GM19395 (cell line): ENCODE data around the gene ZCCHC24.
A peak's percentile ranks its signal among the peaks of the same experiment; 100 is the strongest.

Source experiments
- ATAC-seq: cut with Tn5 transposase; IDR thresholded peaks from one replicate; pipeline ENCODE4 v1.9.1; 2021; ENCODE audit warnings: mild to moderate bottlenecking, moderate library complexity; ENCODE audit not compliant: unreplicated experiment

Gene ZCCHC24

DNA sequence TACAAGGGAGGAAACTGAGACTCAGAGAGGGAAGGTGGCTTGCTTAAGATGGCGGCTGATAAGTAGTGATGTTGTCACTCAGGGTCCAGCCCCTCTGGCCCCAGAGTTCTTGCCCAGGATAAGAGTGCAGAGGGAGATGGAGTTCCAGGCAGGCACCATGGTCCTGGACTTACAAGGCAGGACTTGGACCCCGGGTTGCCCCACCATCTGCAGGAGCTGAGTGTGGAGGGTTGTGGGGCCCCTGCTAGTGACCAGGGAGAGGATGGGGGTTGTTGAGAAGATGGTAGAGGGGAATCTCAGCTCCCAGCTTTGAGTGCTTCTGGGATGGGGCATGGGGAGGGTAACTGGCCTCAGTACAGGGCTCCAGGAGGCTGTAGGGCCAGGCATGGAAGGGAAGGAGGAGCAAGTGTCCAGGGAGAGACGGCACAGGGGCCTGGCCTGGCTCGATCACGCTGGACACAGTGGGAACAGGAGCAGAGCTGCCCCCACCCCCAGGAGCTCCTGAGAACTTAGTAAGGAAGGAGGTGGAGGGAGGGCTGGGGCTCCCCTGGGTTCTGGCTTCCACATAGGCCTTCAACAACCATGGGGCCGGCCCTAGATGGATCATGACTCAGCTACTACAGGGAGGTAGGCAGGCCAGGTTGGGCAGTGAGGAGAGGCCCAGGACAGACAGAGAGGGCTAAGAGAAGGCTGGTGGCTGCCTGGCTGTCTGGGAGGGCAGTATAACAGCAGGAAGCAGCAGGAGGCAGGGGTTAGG is 69.9 kb downstream of the ZCCHC24 start:
- ATAC-seq: no peak

DNA sequence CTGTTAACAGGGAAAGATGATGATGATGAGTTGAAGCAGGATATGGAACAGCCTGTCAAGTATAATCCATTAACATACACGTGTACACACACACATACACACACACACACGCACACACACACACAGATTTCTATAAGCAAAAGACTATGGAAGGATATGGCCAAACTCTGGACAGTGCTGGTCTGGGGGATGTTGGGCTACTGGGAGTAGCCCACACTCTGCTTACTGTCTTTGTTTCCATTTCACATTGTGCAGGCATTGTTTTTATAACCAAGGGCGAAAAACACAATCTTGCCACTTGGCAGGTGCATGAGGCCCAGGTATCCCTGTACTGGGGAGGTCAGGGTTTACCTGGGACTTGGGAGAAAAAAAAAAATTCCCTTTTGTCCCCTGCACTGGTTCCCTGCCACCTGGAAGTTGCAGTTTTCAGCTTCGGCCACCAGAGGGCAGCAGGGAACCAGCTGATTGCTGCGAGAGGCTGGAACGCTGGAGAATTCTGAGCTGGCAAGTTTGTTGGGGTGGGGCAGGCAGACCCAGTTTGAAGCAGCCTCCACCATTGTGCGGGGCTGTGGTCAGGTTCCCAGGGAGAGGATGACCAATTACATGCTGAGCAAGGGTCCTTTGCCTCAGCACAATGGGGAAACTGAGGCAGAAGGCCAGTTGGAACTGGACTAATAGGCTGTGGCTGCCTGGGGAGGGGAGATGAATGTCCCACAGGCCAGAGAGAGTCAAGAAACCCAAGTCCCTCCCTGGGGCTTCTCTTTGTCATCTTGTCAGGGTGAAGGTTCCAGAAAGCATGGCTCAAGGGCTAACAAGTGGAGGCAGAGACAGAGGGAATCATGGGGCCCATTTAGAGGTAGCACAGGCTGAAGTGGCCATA is 70.9 kb downstream of the ZCCHC24 start:
- peak; percentile 66 for ATAC-seq

DNA sequence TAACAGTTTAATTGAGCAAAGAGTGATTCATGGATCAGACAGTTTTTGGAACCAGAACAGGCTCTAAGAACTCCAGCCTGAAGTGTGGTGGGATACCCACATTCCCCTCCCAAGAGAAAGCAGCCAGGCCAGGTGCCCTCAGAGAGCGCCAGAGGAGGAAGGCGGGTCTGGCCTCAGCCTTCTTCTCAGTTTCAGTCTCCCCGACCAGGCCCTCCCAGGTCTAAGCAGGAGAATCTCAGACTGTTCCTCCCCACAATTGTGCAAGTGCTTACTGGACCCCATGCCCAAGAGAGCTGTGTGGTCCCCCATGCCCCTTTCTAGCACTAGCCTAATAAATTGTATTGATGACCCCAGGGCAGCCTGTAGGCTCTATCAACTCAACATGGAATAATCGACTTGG is 72.6 kb downstream of the ZCCHC24 start:
- no peak for ATAC-seq

DNA sequence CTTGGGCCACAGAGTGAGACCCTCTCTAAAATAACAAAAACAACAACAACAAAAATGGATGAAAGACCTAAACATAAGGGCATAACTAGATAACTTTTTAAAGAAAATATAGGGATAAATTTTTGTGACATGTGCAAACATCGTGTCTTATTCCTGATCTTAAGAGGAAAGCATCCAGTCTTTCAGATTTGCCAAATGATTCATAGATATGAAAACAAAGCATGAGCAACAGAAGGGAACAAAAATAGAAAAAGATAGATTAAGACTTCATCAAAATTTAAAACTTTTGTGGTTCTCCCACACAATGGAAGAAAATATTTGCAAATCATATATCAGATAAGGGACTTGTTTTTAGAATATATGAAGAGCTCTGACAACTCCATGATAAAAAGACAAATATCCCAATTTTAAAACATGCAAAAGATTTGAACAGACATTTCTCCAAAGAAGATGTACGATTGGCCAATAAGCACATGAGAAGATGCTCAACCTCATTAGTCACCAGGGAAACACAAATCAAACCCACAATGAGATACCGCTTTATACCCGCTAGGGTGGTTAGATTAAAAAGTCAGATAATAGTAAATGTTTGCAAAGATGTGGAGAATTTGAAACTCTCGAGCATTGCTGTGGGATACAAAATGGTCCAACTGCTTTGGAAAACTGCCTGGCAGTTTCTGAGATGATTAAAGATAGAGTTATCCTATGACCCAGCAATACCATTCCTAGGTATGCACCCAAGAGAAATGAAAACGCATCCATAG is 77.8 kb downstream of the ZCCHC24 start:
- ATAC-seq: no peak

DNA sequence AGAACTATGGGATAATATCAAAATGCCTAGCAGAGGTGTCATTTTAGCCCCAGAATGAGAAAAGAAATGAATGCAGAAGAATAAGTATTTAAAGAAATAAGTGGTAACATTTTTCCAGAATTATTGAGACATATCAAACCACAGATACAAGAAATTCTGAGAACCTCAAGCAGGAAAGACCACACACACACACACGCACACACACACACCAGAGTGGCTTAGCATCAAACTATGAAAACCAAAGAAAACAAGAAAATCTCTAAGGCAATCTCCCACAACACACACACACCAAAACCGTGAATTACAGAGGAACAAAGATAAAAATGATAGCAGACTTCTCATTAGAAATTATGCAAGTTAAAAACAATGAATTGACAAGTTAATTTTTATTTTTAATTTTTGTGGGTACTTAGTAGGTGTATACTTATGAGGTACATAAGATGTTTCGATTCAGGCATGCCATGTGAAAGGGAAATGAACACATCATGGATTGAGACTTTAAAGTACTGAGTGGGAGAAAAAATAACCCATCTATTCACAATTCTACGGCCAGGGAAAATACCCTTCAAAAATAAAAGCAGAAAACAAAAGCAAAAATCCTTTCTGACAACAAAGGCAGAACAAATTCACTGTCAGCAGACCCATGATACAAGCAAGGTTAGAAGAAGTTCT is 83.6 kb downstream of the ZCCHC24 start:
- no peak for ATAC-seq

DNA sequence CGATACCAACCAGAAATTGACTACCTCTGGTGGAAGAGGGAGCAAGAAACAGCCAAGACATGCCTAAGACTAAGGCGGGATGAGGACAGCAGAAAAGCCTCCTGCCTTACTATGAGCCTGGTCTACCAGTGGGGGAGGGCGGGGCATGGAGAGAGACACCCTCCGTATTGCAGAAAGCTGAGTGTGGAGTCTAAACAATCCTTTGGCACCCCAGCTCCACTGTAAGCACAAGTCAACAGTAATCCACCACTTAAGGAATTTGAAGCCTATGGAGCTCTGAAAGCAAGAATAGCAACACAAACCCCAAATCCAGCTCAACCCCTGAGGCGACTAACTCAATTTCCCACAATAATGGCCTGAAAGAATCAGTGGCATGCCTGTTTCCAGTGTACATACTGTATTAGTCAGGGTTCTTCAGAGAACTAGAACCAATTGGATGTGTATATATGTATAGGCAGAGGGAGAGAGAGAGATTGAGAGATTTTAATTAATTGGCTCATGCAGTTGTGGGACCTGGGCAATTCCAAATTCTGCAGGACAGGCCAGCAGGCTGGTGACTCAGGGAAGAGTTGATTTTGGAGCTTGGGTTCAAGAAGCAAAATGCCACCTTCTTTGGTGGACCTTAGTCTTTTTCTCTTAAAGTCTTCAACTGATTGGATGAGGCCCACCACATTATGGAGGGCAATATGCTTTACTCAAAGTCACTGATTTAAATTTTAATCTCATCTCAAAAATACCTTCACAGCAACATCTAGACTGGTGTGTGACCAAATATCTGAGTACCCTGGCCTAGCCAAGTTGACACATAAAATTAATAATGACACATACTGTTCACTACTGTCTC is 84.7 kb downstream of the ZCCHC24 start:
- ATAC-seq: no peak

DNA sequence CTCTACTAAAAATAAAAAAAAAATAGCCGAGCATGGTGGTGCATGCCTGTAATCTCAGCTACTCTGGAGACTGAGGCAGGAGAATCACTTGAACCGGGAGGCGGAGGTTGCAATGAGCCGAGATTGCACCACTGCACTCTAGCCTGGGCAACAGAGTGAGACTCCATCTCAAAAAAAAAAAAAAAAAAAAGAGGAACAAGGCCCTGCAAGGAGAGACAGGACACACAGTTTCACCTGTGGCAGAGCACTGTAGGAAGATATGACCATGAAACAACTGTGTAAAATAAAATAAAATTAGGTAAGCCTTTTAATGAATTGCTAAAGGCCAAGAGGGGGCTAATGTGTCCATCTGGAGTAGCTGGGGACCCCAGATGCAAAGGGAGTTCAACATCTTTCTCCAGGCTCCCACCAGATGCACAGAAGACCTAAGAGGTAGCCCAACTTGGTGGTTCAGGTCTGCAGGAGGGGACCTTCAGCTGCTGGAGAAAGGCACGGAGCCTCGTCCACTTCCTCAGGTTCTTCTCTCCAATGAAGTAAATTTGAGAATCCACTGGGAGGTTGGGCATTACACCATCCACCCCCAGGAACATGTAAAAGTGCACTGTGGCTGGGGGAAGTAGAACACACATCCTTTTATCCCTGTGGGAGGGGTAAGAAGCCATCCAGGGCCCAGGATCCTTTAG is 85.5 kb downstream of the ZCCHC24 start:
- no peak for ATAC-seq

DNA sequence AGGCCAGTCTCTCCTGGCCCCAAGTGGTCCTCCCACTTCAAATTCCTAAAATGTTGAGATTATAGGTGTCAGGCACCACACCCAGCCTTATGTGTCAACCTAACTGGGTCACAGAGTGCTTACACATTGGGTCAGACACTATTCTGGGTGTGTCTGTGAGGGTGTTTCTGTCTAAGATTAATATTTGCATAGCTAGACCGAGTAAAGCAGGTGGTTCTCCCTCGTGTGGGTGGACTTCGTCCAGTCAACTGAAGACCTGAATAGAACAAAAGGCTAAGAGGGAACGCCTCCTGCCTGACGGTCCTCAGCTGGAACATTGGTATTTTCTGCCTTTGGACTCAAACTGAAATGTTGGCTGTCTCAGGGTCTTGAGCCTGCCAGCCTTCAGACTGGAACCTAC is 86.6 kb downstream of the ZCCHC24 start:
- no peak for ATAC-seq

DNA sequence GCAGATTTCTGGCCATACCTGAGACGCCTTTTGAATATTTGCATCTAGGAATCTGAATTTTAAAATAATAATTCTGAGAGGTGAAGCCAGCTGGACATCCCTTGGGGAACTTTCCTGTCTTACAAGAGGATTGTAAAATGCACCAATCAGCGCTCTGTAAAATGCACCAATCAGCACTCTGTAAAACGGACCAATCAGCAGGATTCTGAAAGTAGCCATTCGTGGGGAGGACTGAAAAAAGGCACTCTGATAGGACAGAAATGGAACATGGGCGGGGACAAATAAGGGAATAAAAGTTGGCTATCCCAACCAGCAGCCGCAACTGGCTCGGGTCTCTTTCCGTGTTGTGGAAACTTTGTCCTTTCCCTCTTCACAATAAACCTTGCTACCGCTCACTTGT is 88.2 kb downstream of the ZCCHC24 start:
- ATAC-seq: no peak

DNA sequence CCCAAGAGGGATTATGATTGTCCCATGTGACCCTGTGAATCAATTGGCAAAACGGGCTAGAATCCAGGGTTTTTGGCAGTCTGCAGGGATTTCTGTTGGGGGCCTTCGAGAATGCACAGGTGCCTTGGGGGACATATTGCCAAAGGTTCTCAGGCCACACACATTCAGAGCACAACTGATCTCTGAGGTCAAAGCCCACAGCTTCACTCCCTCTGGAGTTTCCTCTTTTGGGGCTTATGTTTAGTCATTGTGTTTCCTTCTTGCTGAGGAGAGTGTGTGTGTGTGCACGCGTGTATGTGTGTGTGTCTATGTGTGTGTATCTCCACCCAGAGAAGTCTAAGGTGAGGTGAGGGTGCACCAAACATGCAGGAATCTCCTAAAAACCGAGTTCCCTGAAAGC is 89.3 kb downstream of the ZCCHC24 start:
- ATAC-seq: no peak

DNA sequence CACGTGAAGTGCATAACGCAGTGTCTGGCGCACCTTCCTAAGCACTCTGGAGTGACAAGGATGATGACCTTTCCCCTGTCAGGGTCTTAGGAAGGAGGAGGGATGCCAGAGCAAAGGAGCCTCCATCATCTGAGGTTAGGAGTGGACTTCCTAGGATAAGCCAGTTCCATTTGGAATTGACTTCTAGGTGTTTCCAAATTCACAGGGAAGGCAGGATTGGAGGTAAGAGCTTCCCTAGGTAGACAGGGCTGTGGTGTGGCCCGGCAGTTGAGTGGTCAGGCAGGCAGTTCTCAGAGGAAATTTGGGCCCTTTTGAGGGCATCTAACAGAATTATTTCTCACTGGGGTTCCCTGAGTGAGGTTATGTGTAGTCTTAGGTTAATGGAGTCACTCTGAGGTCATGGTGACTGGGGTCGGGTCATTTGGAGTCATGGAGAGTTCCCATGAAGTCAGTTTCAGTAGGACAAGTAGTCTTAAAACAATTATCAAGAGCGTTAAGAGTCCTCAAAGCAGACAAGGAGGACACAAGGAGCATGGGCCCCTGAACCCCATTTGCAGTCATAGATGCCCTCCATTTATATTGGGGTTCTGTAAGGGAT is 89.9 kb downstream of the ZCCHC24 start:
- ATAC-seq: no peak

DNA sequence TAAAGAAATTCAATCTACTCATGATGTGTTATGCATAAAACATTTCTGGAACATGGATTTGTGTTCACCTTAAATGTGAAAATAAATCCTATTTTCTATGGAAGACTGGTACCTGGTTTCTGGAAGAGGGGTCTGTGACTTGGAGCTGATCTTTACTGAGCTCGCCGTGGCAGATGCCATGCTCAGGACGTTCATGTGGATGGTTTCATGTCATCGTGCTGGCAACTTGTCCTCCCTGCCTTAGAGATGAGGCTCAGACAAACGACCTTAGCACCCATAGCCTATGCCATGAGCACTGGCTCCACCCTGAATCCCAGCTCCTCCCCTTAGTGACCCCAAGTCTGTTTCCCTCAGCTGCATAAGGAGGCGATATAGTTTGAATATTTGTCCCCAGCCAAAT is 90.8 kb downstream of the ZCCHC24 start:
- ATAC-seq: no peak

DNA sequence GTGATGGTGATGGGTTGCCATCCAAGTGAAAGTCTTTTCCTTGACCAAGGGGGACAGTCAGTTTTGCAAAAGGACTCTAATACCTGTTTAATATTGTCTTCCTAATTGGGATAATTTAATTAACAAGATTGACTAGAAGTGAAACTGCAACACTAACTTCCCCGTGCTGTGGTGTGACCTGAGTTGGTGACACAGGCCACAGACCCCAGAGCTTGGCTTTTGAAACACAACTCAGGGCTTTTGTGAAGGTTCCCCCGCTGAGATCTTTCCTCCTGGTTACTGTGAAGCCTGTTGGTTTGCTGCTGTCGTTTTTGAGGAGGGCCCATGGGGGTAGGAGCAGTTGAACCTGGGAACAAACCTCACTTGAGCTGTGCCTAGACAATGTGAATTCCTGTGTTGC is 91.3 kb downstream of the ZCCHC24 start:
- no peak for ATAC-seq

DNA sequence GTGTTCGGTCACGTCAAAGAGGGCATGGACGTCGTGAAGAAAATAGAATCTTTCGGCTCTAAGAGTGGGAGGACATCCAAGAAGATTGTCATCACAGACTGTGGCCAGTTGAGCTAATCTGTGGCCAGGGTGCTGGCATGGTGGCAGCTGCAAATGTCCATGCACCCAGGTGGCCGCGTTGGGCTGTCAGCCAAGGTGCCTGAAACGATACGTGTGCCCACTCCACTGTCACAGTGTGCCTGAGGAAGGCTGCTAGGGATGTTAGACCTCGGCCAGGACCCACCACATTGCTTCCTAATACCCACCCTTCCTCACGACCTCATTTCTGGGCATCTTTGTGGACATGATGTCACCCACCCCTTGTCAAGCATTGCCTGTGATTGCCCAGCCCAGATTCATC is 91.7 kb downstream of the ZCCHC24 start:
- ATAC-seq: no peak

DNA sequence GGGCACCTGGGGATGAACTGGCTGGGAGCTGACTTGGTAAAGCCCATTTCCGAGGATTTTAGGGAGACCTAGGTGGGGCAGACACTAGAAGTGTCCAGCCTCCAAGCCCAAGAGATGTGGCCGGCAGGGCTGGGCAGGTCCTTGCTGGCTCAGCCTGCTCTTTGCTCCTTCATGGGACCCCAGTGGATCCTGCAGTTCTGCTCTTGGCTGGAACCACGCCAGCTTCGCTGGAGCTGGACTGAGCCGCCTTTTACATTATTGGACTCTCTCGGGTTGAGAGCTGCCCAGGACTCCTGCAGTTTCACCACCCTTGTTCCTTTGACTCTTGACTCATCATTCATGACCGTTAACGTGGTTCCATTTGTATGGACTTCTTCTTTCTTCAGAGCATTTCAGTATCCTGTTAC is 92.4 kb downstream of the ZCCHC24 start:
- ATAC-seq: no peak

DNA sequence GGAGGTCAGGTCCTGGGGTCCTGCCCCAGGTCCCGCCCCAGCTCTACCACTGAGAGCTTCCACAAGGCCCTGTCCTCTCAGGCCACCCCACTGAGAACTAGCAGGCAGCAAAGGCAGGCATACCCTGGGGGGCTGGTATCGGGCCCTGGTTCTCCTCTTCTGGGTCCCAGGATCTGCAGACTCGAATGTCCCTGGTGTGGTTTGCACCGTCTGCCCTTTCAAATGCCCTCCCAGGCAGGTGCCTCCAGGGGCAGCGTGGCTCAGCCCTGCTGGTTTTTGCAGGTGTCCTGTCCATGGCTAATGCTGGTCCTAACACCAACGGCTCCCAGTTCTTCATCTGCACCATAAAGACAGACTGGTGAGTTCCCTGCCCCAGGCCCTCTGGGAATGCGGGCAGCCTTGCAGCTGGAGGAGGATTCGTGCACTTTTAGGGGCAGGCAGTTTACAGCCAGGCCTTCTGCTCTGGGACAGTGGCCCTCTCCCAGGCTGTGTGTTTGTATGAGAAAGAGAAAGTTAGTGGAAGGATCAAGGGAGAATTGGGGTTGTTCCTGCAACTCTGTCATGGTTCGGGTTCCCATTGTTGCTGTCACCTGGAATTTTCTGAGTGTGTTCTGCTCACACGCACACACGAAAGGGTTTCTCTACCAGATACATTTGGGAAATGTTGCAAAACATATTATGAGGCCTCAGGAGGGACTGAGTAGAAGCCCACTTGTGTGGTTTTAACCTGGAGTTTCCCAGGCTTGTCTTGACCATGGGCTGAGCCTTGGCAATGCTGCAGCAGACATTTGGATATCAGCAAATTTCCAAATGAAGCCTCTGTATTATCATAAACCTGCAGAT is 93.2 kb downstream of the ZCCHC24 start:
- no peak for ATAC-seq

DNA sequence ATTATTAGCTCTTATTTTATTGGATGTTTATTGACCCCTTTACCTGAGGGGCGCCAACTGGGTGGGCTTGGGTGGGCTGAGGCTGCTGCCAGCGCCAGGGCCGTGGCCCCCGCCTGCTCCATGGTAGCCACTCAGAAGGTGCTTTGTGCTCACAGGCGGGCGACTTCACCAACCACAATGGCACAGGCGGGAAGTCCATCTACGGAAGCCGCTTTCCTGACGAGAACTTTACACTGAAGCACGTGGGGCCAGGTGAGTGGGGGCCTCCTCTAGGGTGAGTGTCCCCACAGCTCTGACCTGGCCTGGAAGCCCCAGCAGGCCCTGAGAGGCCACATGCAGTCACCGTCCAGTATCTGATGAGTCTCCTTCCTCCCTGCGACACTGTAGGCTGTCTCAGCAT is 94.1 kb downstream of the ZCCHC24 start:
- no peak for ATAC-seq
